PC-3 (cell line): Measurements from ENCODE around the gene CCDC38. TPM values are rescaled to one million over a fixed set of nuclear protein-coding genes. Genes with fewer than 3 reads are reported as not detected.

Experiments used
- ATAC-seq: fragments of 200-7000 bp; cut with Tn5 transposase; 2 replicates; pipeline ENCODE4 v1.9.1; 2020; ENCODE audit warnings: mild to moderate bottlenecking, moderate library complexity
- BruUV-seq: library from RNA; stranded (reverse); fragments of 400-500 nt; replicated peaks from 2 replicates; lab custom pipeline; 2021; lab: Mats Ljungman, UMichigan
- CTCF ChIA-PET: fragments of 300-600 bp; sonication (Branson Sonifier 250); formaldehyde crosslinking; loops from one replicate; lab custom pipeline; 2022; ENCODE audit warnings: antibody characterized with exemption; lab: Charles Lee
- POLR2A ChIA-PET: fragments of 300-600 bp; sonication (Branson Sonifier 250); formaldehyde crosslinking; loops from one replicate; lab custom pipeline; 2022; ENCODE audit warnings: antibody characterized with exemption; ENCODE audit not compliant: unreplicated experiment; lab: Charles Lee
- DNase-seq: peaks from one replicate; pipeline ENCODE4 v3.0.0-alpha.2; 2015
- H2AFZ ChIP-seq: fragments of 300-600 bp; sonication (generic); 2 replicates; pipeline ENCODE4 v1.6.0; 2016; ENCODE audit warnings: antibody characterized with exemption, low read length
- H3F3A ChIP-seq: fragments of 300-600 bp; sonication (generic); one replicate; pipeline ENCODE4 v1.6.0; 2017; ENCODE audit warnings: antibody characterized with exemption, low read length, control low read depth, mild to moderate bottlenecking; ENCODE audit not compliant: unreplicated experiment
- H3K27ac ChIP-seq: fragments of 300-600 bp; sonication (generic); 2 replicates; pipeline ENCODE4 v1.5.1; 2016; ENCODE audit warnings: mild to moderate bottlenecking, low read length
- H3K27me3 ChIP-seq: fragments of 300-600 bp; sonication (generic); 2 replicates; pipeline ENCODE4 v1.6.1; 2016; ENCODE audit warnings: low read length, mixed read lengths
- H3K36me3 ChIP-seq: fragments of 300-600 bp; sonication (generic); 2 replicates; pipeline ENCODE4 v1.6.1; 2016; ENCODE audit warnings: low read depth, mixed run types, low read length, mixed read lengths
- H3K4me1 ChIP-seq: fragments of 300-600 bp; sonication (generic); 2 replicates; pipeline ENCODE4 v1.5.1; 2016; ENCODE audit warnings: low read length; ENCODE audit not compliant: insufficient read depth
- H3K4me2 ChIP-seq: fragments of 300-600 bp; sonication (generic); 2 replicates; pipeline ENCODE4 v1.6.0; 2016; ENCODE audit warnings: low read length
- H3K4me3 ChIP-seq: fragments of 300-600 bp; sonication (generic); 2 replicates; pipeline ENCODE4 v1.5.1; 2016; ENCODE audit warnings: mild to moderate bottlenecking, low read length, mixed read lengths
- H3K79me2 ChIP-seq: fragments of 300-600 bp; sonication (generic); 2 replicates; pipeline ENCODE4 v1.6.1; 2017; ENCODE audit warnings: low read length, mixed read lengths
- H3K9ac ChIP-seq: fragments of 300-600 bp; sonication (generic); 2 replicates; pipeline ENCODE4 v1.6.0; 2016; ENCODE audit warnings: mild to moderate bottlenecking, low read length
- H3K9me2 ChIP-seq: fragments of 300-600 bp; sonication (generic); replicated peaks from 2 replicates; pipeline ENCODE4 v1.6.1; 2016; ENCODE audit warnings: mixed run types, low read length, mixed read lengths
- H3K9me3 ChIP-seq: fragments of 300-600 bp; sonication (generic); 2 replicates; pipeline ENCODE4 v1.6.1; 2016; ENCODE audit warnings: low read length, mixed read lengths
- H4K20me1 ChIP-seq: fragments of 300-600 bp; sonication (generic); 2 replicates; pipeline ENCODE4 v1.6.1; 2016; ENCODE audit warnings: low read length, mixed read lengths
- EZH2 ChIP-seq: fragments of 300-600 bp; sonication (generic); IDR thresholded peaks from one replicate; pipeline ENCODE4 v1.6.1; 2017; ENCODE audit warnings: antibody characterized with exemption, mild to moderate bottlenecking, low read length; ENCODE audit not compliant: unreplicated experiment
- EZH2phosphoT487 ChIP-seq: fragments of 300-600 bp; sonication (generic); IDR thresholded peaks from 2 replicates; pipeline ENCODE4 v1.6.1; 2018; ENCODE audit warnings: mild to moderate bottlenecking, antibody characterized with exemption, low read length, borderline replicate concordance
- intact Hi-C: fragments of 100-400 bp; cut with micrococcal nuclease; formaldehyde crosslinking; loops from 2 replicates; pipeline ENCODE4 v1.9.0; 2023
- total RNA-seq: library from RNA; depleted of rRNA; stranded (reverse); fragments of >200 nt; gene quantifications from 2 replicates; pipeline ENCODE4 v1.2.3, GENCODE V29; 2014
- TF ChIP-seq, protein P1 (sequence below): fragments of 300-600 bp; sonication (generic); conservative IDR thresholded peaks from 2 replicates; pipeline ENCODE4 v1.5.1; 2017; ENCODE audit warnings: antibody characterized with exemption, low read depth, mild to moderate bottlenecking, low read length

Gene CCDC38
- total RNA-seq, 1 experiment from 2014 or later = not detected

DNA sequence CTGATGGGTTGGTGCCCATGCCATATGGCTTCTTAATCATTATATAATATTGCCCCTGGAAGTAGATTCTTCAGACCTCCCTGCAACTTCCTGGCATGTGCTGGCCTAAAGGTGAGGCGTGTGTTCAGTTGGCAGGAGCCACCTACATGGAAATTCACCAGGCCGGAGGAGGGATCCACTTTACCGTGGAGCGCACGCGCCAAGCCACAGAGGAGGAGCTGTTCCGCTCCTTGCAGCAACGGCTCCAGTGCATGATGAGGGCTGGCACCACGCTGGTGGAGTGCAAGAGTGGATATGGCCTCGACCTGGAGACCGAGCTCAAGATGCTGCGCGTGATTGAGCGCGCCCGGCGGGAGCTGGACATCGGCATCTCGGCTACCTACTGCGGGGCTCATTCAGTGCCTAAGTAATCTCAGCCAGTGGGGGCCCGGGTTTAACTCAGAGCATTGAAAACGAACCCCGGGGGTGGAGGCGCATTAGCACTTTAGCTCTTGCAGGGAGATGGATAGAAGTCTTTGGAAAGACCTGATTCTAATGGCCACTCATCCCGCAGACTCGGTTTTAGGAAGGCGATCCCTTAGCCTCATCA is 14.2 kb upstream of the CCDC38 start:
- Histone ChIP-seq H3K9ac (no peak overlapping the region), H3K36me3 (no peaks in the 10 kb centered on the region), H3F3A (no peaks in the 10 kb centered on the region), H4K20me1 (no peaks in the 10 kb centered on the region), H3K79me2 (no peaks in the 10 kb centered on the region), H3K4me3 (no peak overlapping the region), H3K9me2 (no peaks in the 10 kb centered on the region), H2AFZ (no peak overlapping the region), H3K27me3 (no peaks in the 10 kb centered on the region), H3K4me2 (no peak overlapping the region), H3K27ac (no peak overlapping the region), H3K4me1 (peaks cover 4% of the 10 kb centered on the region; the same call in 1 of the 2 replicates), H3K9me3 (no peaks in the 10 kb centered on the region)
- DNase-seq = no peak
- POLR2A ChIA-PET = no interaction called here
- no peak for ATAC-seq
- CTCF ChIA-PET = interaction anchor here (0.7 kb wide), 1 partner anchor 11 kb away, joined by 3 read pairs; no protein-coding TSS in a partner anchor
- intact Hi-C loops = no loop called here
- no peak for TF ChIP-seq EZH2
- TF ChIP-seq, protein P1, sequence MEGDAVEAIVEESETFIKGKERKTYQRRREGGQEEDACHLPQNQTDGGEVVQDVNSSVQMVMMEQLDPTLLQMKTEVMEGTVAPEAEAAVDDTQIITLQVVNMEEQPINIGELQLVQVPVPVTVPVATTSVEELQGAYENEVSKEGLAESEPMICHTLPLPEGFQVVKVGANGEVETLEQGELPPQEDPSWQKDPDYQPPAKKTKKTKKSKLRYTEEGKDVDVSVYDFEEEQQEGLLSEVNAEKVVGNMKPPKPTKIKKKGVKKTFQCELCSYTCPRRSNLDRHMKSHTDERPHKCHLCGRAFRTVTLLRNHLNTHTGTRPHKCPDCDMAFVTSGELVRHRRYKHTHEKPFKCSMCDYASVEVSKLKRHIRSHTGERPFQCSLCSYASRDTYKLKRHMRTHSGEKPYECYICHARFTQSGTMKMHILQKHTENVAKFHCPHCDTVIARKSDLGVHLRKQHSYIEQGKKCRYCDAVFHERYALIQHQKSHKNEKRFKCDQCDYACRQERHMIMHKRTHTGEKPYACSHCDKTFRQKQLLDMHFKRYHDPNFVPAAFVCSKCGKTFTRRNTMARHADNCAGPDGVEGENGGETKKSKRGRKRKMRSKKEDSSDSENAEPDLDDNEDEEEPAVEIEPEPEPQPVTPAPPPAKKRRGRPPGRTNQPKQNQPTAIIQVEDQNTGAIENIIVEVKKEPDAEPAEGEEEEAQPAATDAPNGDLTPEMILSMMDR = no peak
- no TSS peak for BruUV-seq

- no peak overlapping the region for H3K4me3 ChIP-seq
- no peaks in the 10 kb centered on the region for H3K9me3 ChIP-seq
- H3K9ac ChIP-seq = no peak overlapping the region
- no peaks in the 10 kb centered on the region for H3K9me2 ChIP-seq
- H3K27ac ChIP-seq = no peak overlapping the region
- no peaks in the 10 kb centered on the region for H3K36me3 ChIP-seq
- TF ChIP-seq EZH2 (no peak), EZH2phosphoT487 (no peak)
- TF ChIP-seq, protein P1 = no peak
- intact Hi-C loops = no loop called here
- no TSS peak for BruUV-seq
- H2AFZ ChIP-seq = no peak overlapping the region
- H3F3A ChIP-seq = no peaks in the 10 kb centered on the region
- CTCF ChIA-PET = no interaction called here
- POLR2A ChIA-PET = no interaction called here
- H4K20me1 ChIP-seq = no peaks in the 10 kb centered on the region
- ATAC-seq (no peak), DNase-seq (no peak)
- no peaks in the 10 kb centered on the region for H3K27me3 ChIP-seq
- no peak overlapping the region for H3K4me2 ChIP-seq
- H3K79me2 ChIP-seq = no peaks in the 10 kb centered on the region
- H3K4me1 ChIP-seq = peaks cover 7% of the 10 kb centered on the region; the same call in 1 of the 2 replicates
These were observed 13.2 kb upstream of the CCDC38 start for GRCh38 chr12:95955549-95956159.

GRCh38 chr12:95953000-95953399 is 10.6 kb upstream of the CCDC38 start:
- Histone ChIP-seq H3K4me2 (no peak overlapping the region), H4K20me1 (no peaks in the 10 kb centered on the region), H3K4me3 (no peak overlapping the region), H3K27ac (no peak overlapping the region), H3K4me1 (peaks cover 7% of the 10 kb centered on the region; the same call in 1 of the 2 replicates), H3F3A (no peaks in the 10 kb centered on the region), H3K9me3 (no peaks in the 10 kb centered on the region), H3K36me3 (no peaks in the 10 kb centered on the region), H3K9ac (no peak overlapping the region), H3K27me3 (no peaks in the 10 kb centered on the region), H2AFZ (no peak overlapping the region), H3K9me2 (no peaks in the 10 kb centered on the region), H3K79me2 (no peaks in the 10 kb centered on the region)
- TF ChIP-seq, protein P1 = no peak
- TF ChIP-seq EZH2 = no peak
- no peak for TF ChIP-seq EZH2phosphoT487
- no TSS peak for BruUV-seq
- intact Hi-C loops = no loop called here
- ATAC-seq = no peak
- CTCF ChIA-PET = no interaction called here
- no peak for DNase-seq
- POLR2A ChIA-PET = no interaction called here
